Hepatic stellate cell (primary cell): ENCODE measurements around the gene MYOZ1.
"Not testable (repeated sequence)": the region's sequence is repeated elsewhere in the genome, so short reads cannot be mapped to it uniquely, and the experiment has no call there.

Experiments
- DNase-seq: peaks from one replicate; pipeline ENCODE4 v3.0.0; 2011; ENCODE audit warnings: low spot score

The MYOZ1 gene

GRCh38 chr10:73647211-73647874 lies 6.1 kb upstream of the MYOZ1 start:
- no peak for DNase-seq

- DNase-seq = no peak
Measured at GRCh38 chr10:73646598-73647041, 5.3 kb upstream of the MYOZ1 start.

DNA sequence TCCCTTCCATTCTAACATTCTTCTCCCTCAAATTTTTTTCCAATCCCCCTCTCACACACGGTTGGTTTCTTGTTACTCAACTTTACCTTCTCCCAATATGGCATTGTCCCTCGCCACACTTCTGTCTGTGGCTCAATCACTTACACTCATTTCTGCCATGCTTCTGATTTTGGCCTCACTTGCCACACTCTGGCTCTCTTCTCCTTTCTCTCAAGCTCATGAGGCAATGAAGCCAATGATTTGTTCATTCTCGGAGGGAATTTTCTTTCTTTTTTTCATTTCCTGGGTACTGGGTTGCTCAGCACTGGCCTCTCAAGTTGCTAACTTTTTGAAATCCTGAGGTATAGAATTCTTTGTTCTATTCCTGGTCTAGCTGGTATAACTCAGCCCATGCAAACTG lies 4.0 kb upstream of the MYOZ1 start:
- DNase-seq = no peak

DNA sequence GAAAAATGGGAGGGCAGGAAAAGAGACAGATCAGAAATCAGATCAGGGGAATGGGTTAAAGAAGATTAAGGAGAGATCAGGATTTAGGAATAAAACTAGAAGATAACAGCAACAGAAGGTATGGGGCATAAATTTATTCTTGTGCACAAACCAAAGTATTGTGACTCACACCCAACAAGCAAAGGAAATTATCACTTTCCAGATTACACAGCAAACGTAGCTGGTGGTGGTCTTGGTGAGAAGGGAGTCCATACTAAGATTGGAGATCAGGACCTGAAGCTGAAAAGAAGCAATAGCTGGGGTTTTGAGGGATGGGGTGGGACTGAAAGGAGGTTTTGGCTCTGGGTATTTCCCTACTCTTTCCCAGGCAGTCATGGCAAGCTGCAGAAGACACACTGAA lies 3.5 kb upstream of the MYOZ1 start:
- DNase-seq = no peak

DNA sequence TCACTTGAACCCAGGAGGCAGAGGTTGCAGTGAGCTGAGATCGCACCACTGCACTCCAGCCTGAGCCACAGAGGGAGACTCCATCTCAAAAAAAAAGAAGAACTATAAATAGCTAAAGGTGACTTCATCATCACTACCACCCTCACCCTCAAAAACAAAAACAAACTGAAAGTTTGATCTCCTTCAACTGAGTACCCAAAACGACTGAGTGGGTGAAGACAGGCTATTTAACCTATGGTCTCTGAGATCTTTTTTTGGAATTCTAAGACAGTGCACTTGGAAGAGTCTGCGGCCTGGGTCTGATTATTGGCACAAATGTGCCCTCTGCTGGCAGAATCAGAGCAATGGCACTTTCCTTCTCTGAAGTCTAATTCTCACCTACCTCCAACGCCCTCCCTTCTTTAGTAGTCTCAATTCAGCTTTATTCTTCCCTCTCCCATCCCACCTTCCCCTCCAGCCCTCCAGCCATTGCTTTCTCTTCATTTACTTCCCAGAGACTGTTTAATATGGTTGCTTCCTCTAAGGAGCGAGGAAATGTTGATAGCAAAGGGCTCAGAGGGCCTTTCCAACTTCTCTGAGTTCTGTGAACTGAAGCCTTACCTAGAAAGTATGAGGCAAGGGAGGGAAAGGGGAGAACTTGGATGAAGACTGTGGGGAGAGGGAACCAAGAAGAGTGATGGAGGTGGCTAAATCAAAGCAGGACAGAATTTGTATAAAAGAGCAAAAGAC lies 2.9 kb upstream of the MYOZ1 start:
- DNase-seq = peak; percentile 76

GRCh38 chr10:73643362-73643761 lies 2.1 kb upstream of the MYOZ1 start:
- no peak for DNase-seq

DNA sequence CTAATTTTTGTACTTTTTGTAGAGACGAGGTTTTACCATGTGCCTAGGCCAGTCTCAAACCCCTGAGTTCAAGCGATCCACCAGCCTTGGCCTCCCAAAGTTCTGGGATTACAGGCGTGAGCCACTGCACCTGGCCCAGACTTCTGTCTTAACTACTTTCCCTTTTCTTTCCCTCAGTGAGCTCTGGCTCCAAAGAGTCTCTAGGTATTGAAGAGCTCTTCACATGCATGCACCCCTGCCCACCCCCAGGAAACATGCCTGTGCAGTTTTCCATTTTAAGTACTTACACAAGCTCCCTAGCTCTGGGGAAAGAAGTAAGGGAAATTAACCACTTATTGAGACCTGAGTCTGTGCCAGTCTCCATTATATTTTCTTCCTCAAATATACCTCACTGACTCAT lies 2.0 kb downstream of the MYOZ1 start:
- no peak for DNase-seq

DNA sequence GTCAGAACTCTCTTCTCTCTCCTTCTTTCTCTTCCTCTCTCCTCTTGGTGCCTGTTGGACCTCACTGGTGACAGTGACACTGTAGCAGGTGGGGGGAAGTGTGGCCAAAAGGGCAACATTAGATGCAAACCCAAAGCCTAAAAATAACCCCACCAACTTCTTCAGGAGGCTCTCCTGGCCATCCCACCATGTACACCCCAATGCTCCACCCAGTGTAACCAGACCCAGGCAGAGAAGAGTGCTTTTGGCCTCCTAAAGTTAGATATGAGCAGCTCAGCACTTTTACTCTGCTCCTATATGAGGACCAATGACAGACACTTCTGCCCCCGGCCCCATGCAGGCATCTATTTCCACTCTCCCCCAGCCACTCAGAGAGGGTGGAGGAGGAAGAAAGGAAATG lies 5.5 kb downstream of the MYOZ1 start:
- DNase-seq = no peak

GRCh38 chr10:73634421-73634820 lies 6.9 kb downstream of the MYOZ1 start:
- DNase-seq = no peak

DNA sequence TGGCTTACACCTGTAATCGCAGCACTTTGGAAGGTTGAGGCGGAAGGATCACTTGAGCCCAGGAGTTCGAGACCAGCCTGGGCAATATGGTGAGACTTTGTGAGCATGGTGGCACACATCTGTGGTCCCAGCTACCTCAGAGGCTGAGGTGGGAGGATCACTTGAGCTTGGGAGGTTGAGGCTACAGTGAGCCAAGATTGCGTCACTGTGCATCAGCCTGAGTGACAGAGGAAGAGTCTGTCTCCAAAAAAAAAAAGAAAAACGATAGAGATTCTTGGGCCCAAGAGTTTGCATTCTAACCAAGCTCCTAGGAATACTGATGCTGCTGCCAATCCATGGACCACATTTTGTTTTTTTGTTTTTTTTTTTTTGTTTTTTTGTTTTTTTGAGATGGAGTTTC lies 12.1 kb downstream of the MYOZ1 start:
- no peak for DNase-seq

DNA sequence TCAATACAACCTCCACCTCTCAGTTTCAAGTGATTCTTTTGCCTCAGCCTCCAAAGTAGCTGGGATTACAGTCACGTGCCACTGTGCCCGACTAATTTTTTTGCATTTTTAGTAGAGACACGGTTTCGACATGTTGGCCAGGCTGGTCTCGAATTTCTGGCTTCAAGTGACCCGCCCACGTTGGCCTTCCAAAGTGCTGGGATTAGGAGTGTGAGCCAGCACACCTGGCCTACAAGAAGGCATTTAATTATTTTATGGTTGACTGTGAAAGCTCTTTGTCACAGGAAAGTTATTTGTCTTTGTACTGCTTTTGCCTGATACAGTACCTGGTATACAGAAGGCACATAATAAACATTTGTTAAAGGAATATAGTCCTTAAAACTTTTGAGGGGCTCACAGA lies 12.9 kb downstream of the MYOZ1 start:
- no peak for DNase-seq

DNA sequence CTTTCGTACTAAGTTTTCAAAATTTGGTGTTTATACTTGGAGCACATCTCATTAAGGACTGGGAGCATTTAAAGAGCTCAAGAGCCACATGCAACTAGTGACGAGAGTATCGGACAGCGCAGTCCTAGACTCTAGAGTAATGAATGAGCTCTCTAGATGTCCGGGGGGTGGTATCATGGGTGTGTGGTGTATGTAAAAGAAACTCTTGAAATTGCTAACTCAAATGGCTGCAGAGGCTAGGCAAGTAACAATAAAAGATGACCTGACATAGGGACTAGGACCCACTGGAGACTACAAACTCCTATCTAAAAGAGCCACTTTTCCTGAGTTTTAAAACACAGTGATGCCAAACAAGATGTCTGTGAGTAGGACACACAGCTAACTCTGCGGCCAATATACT lies 14.0 kb downstream of the MYOZ1 start:
- DNase-seq = no peak

- peak; percentile 98 for DNase-seq
Measured at GRCh38 chr10:73625884-73626752, 15.2 kb downstream of the MYOZ1 start.

GRCh38 chr10:73625004-73625883 lies 16.0 kb downstream of the MYOZ1 start:
- DNase-seq = peak; percentile 48

DNA sequence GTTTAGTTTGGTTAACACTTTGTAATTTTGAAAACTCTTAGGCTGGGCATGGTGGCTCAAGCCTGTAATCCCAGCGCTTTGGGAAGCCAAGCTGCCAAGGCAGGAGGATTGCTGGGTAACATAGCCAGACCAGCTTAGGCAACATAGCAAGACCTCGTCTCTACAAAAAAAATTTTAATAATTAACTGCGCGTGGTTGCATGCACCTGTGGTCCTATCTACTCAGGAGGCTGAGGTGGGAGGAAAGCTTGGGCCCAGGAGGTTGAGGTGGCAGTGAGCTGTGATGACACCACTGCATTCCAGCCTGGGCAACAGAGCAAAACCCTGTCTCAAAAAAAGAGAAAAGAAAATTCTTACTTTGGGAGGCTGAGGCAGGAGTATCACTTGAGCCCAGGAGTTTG lies 18.2 kb downstream of the MYOZ1 start:
- no peak for DNase-seq

- not testable (repeated sequence) for DNase-seq
Measured at GRCh38 chr10:73620974-73621373, 20.3 kb downstream of the MYOZ1 start.

- DNase-seq = not testable (repeated sequence)
Measured at GRCh38 chr10:73617143-73617542, 24.1 kb downstream of the MYOZ1 start.

GRCh38 chr10:73614720-73615119 lies 26.6 kb downstream of the MYOZ1 start:
- no peak for DNase-seq

DNA sequence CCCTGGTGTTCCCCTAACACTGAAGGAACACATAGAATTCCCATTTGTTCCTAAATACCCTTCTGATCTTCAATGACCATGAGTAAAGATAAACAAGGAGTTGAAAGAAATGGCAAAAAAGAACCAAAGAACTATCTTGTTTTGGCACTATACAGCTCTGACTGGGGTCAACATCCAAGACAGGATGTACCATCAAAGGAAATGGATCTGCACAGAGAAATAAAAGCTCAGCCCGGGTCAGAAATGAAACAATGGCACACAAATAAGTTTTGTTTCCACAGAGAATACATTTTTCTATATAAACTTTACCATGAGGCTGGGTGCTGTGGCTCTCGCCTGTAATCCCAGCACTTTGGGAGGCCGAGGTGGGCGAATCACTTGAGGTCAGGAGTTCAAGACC lies 32.2 kb downstream of the MYOZ1 start:
- DNase-seq = no peak

DNA sequence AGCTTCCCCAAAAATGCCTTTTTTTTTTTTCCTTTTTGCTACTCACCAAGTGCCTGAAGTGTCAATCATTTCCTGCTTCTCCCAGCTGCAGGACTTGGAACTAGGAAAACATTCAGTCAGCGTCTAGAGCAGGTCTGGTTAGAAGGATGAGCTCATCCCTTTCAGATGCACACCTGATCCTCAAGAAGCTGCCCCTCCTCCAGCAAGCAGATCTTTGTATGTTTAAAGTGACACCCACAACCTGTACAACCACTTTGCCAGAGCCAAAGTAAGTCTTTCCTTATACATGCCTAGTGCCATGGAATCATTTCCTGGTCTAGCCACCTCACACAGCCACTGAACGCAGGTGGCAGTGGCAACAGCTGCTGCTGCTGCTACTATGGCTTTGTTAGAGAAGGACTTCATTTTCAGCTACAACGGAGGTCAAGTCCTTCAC lies 39.8 kb downstream of the MYOZ1 start:
- no peak for DNase-seq

DNA sequence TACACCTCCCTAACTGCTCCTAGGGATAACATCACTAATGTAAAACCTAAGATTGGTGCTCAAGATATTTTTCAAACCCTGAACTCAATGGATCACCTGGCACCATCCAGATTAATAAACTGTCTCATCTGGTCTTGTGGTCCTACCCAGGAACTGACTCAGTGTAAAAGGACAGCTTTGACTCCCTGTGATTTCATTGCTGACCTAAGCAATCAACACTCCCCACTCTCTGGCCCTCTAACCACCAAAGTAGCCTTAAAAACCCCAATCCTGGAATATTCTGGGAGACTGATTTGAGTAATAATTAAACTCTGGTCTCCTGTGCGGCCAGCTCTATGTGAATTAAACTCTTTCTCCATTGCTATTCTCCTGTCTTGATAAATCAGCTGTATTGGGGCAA lies 43.9 kb downstream of the MYOZ1 start:
- no peak for DNase-seq

DNA sequence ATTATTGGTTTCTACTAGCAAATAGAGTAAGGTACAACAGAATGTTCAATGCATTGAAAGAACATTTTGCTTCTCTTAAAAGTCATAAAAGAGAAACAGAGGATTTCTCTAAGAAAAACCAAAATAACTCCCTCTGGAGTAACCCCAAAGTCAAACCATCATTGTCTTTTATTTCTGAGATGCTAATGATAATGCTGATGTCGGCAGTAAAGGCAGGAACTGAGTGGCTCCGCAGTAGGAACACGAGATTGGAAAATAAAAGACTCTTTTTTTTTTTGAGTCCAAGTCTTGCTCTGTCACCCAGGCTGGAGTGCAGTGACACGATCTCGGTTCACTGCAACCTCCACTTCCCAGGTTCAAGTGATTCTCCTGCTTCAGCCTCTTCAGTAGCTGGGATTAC lies 47.5 kb downstream of the MYOZ1 start:
- no peak for DNase-seq
